OCI-M1 (cell line): Measurements from ENCODE around the gene EDRF1.

ENCODE experiments used
- DNase-seq: peaks from one replicate; lab custom pipeline; 2025; lab: John Stamatoyannopoulos, UW

EDRF1 gene

DNA sequence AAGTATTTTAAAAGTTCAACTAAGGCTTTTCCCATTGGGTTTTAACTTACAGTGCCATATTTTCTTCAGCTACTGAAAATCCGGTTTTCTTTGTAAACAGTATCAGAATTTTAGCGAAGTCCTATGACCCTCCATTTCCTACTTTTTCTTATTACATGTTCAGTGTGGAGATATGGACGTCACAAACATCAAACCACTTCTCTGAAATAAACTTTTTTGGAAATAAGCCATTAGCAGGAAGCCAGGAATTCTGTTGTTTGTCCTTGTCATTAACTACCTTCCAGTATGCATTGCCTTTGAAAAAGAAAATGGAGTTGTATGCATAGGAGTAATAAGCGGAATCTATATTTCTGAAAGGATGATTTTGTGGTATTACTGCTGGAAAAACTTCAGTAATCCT is 47.0 kb downstream of the EDRF1 start:
- no peak for DNase-seq

GRCh38 chr10:125768219-125768855 is 48.8 kb downstream of the EDRF1 start:
- no peak for DNase-seq

DNA sequence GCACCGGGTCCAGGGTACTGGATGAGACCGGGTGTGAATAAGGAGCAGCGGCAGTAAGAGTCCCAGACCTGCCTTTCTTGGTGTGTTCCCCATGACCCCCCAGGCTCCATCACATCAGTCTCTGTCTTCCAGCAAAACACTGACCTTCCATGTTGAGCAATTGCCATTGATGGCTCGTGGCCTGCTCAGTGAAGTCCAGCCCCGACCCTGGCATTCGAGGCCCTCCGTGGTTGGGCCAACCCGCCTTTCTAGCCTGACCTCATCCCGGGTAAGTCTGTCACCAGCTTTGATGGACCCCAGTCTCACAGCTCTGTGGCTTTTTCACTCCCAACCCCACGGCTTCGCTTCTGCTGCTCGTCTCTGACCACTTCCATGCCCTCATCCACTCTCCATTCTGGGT is 49.7 kb downstream of the EDRF1 start:
- DNase-seq, result no peak

DNA sequence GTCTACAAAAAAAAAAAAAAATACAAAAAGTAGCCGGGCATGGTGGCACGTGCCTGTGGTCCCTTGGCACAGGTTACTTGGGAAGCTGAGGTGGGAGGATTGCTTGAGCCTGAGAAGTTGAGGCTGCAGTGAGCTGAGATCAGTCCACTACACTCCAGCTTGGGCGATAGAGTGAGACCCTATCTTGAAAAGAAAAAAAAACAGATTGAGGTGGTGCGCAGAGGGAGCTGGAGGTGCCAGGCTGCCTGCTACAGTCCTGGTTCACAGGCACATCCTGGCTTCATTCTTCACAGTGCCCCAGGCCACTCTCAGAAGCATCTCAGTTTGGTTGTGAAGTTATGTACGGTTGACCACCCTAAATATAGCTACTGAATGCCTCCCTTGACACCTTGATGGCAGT is 51.3 kb downstream of the EDRF1 start:
- DNase-seq, result no peak

DNA sequence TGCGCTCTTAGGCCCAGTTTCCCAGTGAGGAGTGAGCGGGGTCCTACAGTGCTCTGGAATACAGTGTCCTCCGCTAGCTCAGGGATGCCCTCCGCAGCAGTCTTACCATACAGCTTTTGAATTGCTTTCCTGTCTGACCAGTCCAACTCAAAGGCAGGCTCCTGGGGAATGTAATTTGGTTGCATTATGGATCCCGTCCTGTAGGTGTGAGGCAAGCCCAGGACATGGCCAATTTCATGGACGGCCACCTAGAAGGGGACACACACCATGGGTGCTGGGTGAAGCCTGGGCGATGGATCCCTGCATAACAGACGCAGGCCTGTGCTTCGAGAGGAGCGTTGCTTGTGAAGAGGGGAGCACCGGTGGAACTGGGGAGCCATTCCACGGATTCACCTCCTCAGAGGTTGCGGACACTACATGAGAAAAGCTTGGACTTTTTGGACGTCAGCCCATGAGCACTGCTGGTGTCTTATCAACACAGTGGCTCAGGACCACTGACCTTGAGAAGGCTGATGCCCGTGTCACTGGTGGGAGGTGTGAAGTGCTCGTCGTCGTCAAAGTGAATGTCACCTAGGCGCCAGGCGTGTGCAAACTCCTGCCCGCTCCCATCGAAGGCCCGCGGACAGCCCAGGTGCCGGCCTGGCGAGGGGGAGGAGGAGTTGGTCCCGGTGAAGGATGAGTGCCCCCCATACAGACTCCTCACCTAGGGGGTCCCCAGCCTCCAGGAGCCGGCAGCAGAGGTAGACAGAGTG is 52.8 kb downstream of the EDRF1 start:
- DNase-seq, result no peak

DNA sequence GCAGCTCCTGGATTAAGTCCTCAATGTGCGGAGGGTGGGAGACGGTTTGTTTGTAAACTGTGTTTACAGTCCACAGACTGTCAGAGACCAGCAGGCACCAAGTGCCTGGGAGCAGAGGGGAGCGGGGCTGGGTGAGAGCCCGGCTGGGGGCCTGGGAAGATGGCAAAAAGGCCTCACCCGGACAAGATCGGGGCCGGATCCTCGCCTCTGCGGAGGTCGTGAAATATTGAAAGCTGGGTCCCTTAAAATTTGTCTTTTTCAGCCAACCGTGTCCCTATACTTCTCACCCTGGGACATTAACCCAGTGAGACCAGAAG is 53.3 kb downstream of the EDRF1 start:
- DNase-seq, result no peak

DNA sequence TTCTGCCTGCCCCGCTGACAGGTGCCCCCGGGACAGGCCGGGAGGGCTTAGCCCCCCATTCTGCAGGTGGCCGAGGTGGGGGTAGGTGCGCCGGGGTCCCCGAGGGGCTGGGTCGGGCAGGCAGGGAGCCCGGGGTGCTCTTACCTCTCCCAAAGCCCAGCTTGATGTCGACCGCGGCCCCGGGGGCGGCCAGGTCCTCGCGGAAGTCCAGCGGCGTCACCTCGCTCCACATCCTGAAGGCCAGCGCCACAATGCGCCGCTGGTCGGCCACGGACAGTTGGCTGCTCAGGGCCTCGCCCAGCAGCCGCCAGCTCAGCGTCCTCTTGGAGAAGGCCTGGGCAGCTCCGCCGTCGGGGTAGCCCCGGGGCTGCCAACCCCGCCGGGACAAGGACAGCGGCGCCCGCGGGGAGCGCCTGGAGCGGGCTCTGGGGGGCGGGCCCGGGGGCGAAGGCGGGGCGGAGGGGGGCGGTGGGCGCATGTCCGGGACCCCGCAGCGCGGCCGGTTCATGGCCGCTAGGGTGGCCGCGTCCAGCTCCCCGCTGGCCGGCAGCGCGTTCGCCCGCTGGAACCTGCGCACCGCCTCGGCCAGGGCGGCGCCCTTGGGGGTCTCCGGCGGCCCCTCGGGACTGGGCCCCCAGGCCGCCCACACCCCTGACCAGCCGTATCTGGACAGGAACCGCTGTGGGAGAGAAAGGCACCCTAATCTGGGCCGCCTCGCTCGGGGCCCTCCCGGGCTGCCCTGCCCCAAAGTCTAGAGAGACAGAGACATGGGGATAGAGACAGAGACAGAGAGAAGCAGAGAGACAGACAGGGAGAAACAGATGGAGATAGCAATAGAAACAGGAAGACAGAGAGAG is 54.4 kb downstream of the EDRF1 start:
- no peak for DNase-seq

GRCh38 chr10:125774581-125775191 is 55.2 kb downstream of the EDRF1 start:
- no peak for DNase-seq

GRCh38 chr10:125775491-125776106 is 56.1 kb downstream of the EDRF1 start, which contains the start of gene MMP21:
Gene MMP21 (minus strand): TSS chr10:125775821. CDS start chr10:125775821, 0 bp downstream.
- no peak for DNase-seq

GRCh38 chr10:125777806-125778205 is 58.3 kb downstream of the EDRF1 start:
- no peak for DNase-seq

DNA sequence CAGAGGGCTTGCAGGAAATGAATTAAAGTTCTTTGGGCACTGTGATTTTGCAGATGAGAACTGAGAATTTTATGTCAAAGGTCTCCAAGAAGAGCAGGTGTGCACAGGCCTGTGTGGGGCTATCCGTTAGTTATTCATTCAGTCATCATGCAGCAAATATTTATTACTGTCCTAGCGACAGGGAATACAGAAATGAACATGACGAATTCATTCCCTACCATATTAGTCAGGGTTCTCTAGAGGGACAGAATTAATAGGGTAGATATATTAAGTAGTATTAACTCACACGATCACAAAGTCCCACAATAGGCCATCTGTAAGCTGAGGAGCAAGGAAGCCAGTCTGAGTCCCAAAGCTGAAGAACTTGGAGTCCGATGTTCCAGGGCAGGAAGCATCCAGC is 59.0 kb downstream of the EDRF1 start:
- no peak for DNase-seq

DNA sequence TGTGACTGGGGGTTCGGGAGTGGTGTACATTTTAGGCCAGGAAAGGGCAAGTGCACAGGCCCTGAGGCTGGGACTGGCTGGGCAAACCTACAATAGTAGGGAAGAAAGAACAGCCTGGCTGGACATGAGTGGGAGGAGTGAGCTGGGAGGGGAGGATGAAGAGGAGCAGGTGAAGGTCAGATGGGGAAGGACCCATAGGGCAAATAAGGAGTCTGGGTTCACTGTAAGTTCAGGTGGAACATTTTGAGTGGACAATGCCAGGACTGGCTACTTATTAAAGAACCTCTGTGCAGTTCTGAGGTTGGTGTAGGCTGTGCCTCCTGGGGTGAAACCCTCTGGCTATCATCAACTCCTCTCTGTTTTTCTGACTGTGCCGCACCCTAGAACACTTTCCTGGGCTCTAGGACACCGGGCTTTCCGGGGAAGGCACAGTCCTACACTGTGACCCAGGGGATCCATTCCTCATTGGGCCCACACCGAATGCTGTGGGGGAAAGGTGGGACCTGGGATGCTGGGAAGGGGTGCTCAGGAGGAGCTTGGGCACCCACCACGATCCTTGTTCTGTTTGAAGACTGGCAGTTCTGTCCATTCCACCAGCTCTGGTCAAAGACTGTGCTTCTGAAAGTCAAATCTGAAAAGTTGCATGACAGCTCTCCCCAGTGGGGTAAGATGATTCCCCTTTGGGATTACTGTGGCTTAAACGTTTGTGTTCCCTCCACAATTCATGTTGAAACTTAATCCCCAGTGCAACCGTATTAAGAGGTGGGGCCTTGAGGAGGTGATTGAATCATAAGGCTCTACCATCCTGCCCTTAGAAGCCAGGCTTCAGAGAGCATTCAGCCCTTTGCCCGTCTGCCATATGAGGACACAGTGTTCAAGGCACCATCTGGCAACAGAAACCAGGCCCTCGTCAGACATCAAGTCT is 60.2 kb downstream of the EDRF1 start:
- no peak for DNase-seq

- no peak for DNase-seq
Observed at GRCh38 chr10:125781374-125781773, 61.9 kb downstream of the EDRF1 start.

- DNase-seq, result no peak
Observed at GRCh38 chr10:125782054-125782453, 62.5 kb downstream of the EDRF1 start.

GRCh38 chr10:125782616-125783015 is 63.1 kb downstream of the EDRF1 start:
- no peak for DNase-seq

DNA sequence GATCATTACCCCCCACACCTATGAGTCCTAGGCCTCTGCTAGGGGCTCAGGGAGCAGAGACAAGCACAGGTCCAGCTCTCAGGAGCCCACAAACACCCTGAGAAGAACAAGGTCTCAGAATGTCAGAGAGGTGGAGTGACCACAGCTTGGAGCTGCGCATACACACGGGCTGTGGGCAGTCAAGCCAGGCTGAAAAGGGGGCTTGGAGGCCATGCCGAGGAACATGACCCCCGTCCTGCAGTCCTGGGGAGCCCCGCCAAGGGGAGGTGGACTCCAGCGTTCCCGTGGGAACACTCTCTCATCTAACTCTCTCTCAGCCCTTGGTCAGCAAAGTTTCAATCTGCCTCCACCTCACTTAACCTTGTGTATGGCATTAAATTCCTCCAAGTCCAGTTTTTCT is 63.9 kb downstream of the EDRF1 start:
- no peak for DNase-seq

DNA sequence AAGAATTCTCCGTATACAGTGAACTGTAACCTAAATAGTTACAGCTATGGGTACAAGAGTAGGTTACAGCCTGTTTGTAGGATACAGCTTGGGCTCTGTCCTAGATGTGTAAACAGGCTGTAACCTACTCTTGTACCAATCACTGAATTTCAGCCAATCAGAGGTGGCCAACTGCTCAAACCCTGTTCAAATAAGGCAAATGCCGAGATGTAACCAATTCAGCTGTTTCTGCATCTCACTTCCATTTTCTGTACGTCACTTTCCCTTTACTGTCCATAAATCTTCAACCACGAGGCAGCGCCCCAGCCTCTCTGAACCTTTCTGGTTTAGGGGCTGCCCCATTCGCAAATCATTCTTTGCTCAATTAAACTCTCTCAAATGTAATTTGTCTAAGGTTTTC is 64.4 kb downstream of the EDRF1 start:
- peak; percentile 18 for DNase-seq

DNA sequence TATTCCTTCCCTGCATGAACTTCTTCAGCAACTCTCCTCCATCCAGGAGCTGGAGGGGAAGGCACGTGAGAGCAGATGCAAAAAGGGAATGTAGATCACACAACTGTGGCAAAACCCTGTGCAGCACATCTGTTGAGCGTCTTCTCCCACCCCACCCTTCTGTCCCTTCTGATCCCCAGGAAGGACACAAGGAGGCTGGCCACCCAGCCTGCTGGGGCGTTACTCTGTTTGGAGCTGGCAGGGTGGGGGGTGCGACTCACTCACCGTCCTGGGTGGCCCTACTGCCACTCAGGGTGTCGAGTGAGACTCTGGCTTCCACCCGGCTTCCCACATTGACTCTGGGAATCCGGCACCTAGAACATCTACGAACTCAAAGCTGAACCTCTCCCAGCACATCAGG is 66.3 kb downstream of the EDRF1 start:
- DNase-seq, result no peak

DNA sequence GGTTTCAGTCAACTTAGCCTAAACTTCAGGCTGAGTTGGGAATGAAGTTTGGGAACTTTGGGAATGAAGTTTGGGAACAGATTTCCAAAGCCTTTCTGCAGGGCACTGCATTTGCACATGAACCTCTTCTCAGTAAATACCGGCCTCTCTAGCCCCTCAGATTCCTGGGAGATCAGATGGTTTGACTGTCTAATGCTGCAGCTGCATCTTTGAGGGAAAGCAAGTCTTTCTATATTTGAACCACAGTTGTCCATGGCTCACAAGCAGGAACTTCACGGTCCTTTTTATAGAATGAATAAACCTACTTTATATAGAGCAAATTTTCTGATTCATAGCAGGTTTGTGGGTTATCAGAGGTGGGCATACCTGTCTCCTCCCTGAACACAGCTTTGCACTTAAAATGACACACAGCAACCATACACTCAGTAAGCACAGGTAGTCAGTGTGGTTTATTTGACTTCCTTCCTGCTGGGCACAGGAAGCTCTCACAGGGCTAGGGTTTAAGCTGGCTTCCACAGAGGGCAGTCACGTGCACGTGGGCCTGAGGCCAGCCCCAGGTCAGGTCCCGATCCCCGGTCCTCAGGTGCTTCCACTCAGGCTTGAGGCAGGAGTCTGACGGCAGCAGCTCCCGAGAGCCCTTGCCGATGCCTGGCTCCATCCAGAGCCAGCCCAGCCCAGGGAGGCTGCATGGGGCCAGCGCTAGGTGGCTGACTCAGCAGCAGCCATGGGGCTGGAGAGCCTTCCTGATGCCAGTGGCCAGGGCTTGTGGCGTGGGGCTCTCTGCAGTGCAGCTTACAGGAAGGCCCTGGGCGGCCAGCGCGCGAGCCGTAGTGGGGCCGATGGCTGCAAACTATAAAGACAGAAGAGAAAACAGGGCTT is 68.9 kb downstream of the EDRF1 start:
- no peak for DNase-seq
